ENCODE measurements around the gene CD226.
"Not testable (repeated sequence)": the region's sequence is repeated elsewhere in the genome, so short reads cannot be mapped to it uniquely, and the experiment has no call there.

GRCh38 chr18:69975294-69975693, 27.6 kb upstream of the CD226 start:
- TF ChIP-seq CTCF (IDR thresholded peaks at IDR 0.05; ENCODE audit: insufficient read depth, low read length, poor library complexity, severe bottlenecking); EZH2phosphoT487 (conservative IDR thresholded peaks at IDR 0.05; ENCODE audit: low read length): not testable (repeated sequence)

Measured in SU-DHL-6 (cell line).